D341Med (cell line): ENCODE results near the gene CLEC19A.
"Not testable (repeated sequence)": the region's sequence is repeated elsewhere in the genome, so short reads cannot be mapped to it uniquely, and the experiment has no call there.

ENCODE experiments used
- DNase-seq: peaks from one replicate; pipeline ENCODE4 v3.0.0; 2012; ENCODE audit warnings: low spot score

Gene CLEC19A

DNA sequence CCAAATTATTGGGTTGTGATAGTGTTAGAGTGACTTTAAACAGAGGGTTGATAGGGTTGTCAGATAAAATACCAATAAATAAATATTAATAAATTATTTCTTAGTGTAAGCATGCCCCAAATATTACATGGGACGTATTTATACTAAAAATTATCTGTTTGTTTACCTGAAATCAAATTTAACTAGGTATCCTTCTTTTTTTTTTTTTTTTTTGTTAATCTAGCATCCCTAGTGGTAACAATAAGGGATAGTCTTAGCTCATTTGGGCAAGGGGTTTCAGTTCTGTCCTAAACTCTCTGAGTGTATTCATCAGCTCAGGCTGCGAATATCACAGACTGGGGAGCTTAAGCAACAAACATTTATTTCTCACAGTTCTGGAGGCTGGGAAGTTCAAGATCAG is 1.3 kb downstream of the CLEC19A start:
- DNase-seq = no peak

DNA sequence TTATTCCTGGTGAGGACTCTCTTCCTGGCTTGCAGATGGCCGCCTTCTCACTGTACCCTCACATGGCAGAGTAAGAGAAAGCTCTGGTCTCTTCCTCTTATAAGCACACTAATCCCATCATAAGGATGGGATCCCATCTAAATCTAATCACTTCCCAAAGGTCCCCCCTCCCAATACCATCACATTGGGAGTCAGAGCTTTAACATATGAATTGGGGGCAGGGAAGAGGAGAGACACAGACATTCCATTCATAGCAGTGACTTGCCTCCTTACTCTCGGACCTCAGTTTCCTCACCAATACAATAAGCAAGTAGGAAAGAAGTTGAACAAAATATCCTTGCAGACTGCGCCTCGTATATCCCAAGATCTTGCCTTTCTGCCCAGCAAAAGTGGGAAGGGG is 1.7 kb downstream of the CLEC19A start:
- DNase-seq = no peak

- DNase-seq = no peak
Measured at GRCh38 chr16:19288872-19289799, 3.6 kb downstream of the CLEC19A start.

- DNase-seq = no peak
Measured at GRCh38 chr16:19289811-19290485, 4.4 kb downstream of the CLEC19A start.

DNA sequence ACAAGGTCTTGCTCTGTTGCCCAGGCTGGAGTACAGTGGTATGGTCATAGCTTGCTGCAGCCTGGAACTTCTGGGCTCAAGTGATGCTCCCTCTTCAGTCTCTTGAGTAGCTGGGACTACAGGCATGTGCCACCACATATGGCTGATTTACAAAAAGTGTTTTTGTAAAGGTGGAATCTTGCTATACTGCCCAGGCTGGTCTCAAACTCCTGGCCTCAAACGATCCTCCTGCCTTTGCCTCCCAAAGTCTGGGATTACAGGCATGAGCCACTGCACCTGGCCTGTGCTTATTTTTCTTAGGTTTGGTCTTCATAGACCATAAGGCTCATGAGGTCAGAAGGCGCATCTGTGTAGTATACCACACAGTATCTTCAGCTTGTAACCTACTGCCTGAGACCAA is 5.3 kb downstream of the CLEC19A start:
- no peak for DNase-seq

DNA sequence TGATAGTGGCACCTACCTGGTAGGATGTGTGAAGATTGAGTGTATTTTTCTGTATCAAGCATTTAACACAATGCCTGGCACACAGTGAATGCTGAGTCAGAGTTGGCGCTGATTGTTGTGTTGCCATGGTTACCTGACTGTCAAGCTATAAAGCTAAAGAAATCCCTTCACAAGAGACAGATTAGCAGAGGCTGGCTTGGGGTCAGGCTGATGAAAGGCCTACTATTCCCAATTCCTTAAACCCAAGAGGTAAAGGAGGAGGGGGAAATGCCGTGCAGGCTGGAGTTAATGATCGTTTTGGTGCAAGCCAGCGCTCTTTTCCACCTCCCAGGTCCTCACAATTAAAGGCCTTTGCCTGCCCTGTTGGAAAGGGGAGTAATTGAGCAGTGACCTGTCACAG is 5.9 kb downstream of the CLEC19A start:
- no peak for DNase-seq

DNA sequence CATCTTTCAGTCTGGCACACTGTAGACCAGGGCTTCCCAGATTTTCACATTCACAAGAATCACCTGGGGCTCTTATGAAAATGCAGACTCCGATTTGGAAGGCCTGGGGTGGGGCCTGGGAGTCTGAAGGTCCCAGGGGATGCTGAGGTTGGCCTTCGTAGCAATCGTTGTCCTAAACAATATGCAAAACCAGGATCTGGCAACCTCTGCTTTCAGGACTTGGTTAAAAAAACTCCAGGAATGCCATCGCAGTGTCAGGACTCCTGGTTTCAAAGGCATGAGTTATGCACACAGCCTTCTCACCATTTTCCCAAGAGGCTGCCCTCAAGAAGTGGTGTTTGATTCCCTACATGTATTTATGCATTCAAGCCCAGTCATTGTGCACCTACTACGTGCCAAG is 6.7 kb downstream of the CLEC19A start:
- DNase-seq = no peak

DNA sequence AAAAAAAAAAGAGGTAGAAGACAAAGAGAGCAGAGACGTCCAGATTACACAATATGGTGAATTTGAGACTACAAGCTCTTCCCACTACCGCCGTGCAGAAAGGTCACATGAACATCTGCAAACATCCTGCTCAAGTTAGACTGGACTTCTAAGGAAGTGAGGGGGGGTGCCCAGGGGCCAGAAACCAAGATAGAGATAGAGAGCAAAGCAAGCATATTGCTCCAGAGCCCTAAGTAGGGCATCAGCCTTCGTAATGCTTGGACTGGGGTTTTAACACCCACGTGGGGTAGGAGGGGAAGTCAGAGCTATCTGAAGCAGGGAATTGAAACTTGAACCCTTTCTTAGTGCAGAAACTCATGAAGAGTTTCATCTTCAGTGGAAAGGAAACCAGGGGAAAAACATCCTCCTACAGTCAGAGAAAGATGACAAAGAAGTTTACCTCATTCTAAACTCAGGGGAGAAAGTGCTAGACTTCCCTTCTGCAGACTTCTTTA is 8.7 kb downstream of the CLEC19A start:
- DNase-seq = no peak

DNA sequence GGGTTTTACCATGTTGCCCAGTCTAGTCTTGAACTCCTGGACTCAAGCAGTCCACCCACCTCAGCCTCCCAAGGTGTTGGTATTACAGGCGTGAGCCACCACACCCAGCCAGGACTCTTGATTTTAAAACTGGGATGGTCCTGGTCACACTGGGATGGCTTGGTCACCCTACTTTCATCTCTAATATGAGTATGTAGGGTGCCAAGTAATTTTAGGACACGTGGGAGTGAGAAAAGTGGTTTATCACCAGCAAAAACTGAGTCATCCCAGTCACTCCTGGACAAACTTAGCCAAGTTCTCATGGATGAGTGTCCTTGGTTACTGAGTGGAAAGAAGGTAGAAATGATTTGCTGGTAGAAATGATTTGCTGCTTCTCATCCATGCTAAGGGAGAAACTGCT is 9.9 kb downstream of the CLEC19A start:
- no peak for DNase-seq

DNA sequence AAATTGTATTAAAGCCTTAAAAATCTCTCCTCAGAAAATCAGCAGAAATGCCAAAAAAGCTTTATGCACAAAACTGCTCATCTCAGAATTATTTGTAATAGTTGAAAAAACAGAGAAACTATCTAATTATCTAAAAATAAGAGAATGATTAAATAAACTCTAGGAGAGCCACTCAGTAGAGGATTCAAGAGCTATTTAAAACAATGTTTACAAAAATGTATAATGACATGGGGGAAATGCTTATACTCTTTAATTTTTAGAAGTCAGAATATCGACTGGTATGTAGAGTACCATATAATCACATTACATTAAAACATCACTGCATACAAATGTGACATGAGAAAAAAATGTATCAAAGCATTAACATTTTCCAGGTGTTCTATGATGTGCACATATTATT is 11.9 kb downstream of the CLEC19A start:
- DNase-seq = no peak

DNA sequence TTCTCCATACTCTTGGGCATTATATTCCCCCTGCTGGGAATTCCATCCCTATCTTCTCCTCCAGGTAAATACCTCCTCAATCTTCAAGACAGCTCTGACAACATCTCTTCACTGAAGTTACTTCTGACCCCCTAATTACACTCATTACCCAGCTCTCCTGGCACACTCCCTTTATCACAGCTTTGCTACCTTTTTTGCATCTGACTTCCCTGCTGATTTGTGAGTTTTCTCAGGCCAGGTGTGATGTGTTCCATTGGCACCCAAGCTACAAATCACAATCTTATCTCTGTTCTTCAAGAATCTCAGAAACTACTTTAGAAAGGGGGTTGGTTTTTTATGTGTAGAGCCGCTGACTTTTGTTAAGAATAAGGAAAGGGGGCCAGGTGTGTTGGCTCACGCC is 14.0 kb downstream of the CLEC19A start:
- DNase-seq = no peak

- DNase-seq = no peak
Measured at GRCh38 chr16:19301931-19302330, 16.4 kb downstream of the CLEC19A start.

DNA sequence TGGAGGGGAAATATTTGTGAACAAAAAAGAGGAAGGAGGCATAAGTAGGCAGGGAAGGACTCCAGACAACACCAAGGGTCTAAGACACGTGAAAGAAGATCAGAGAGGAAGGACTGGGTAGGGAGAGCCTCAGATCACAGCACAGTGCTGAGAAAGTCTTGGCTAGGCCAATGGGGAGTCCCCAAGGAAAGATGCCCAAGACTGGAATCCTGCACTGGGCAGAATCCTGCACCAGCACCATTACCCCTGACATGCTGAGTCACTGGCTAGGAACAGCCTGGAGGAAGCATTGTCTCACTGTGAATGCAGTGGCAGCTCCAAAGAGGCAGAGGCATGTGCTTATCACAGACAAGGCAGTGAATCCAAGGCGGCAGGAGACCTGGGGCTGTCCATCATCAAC is 19.2 kb downstream of the CLEC19A start:
- DNase-seq = no peak

DNA sequence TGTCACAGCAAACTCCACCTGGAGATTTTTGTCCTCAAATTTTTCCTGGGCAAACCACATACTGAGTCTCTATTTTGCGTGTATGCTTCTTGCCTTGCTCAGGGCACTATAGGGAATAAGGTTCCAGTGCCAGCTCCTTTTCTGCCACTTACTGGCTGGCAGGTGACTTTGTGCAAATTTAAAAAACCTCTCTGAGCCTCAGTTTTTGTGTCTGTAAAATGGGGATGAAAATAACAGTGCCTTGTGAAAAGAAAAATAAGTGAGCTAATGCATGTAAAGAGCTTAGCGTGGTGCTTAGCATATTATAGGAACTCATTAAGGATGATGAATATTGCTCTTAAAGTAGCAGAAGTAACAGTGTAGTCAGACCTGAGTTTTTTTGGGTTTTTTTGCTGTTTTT is 19.9 kb downstream of the CLEC19A start:
- no peak for DNase-seq

DNA sequence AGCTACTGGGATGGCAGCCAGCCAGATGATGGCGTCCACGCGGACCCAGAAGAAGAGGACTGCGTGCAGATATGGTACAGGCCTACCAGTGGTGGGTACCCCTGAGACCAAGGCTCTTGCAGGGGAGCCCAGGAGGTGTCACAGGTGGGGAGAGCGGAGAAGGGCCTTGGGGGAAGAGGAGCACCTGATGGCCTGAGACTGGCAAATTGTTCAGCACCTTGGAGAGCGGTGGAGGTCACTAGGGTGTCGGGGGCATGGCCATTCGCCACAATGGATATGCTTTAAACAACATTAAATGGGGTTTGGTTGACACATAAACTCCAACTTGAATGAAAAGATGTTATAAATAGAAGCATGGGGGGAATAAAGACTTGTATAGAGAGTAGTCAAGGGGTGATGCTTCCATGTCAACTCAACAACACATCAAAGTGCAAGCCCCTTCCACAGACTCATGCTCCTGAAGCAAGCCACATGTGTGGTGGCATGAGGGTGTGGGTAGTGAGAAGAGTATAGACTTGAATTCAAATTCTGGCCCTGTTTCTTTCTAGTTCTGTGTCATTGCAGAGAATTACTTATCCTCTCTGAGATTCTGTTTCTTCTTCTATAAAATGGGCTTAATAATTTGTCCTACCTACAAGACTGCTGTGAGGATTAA is 22.2 kb downstream of the CLEC19A start:
- DNase-seq = no peak

- DNase-seq = no peak
Measured at GRCh38 chr16:19308392-19308791, 22.9 kb downstream of the CLEC19A start.

DNA sequence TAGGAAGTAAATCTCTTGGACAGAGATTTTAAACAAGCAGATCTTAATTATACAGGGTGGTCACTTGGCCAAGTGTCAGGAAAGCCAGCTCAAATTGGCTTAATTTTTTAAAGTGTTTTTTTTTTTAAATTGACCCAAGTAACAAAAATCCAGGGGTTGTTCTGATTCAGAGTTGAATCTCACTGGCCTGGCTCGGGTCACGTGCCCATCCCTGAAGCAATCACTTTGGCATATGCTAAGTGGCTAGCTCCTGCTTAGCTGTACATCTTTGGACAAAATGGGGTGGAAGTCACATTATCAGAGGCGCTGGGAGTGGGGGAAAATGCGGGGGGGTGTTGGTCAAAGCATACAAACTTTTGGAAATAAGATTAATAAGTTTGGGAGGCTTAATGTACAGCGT is 23.6 kb downstream of the CLEC19A start:
- DNase-seq = no peak

DNA sequence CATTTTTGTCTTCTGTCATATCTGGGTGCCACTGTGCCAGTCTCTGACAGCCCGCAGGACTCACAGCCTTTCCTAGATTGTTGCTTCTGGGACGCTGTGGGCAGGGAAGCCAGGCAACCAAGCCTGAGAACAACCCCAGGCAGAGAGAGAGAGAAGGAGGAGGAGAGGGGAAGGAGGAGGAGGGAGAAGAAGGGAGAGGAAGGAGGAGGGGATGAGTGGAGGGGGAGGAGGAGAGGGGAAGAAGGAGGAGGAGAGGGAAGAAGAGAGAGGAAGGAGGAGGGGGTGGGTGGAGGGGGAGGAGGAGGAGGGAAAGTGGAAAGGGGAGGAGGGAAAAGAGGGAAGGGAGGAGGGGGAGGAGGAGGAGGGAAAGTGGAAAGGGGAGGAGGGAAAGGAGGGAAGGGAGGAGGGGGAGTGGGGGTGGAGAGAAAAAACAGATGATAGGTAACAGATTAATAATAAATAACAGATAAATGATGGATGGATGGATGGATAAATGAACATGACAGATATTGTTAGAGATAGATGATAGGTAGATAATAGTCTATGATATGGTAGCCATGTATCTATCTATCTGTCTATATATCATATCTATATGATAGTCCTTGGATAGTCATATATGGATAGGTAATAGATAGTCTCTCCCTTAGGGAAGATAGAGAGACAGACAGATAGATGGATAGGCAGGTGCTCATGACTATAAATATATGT is 29.3 kb downstream of the CLEC19A start:
- no peak for DNase-seq

- DNase-seq = no peak
Measured at GRCh38 chr16:19315889-19316433, 30.4 kb downstream of the CLEC19A start.

GRCh38 chr16:19316846-19317245 is 31.3 kb downstream of the CLEC19A start:
- DNase-seq = no peak

DNA sequence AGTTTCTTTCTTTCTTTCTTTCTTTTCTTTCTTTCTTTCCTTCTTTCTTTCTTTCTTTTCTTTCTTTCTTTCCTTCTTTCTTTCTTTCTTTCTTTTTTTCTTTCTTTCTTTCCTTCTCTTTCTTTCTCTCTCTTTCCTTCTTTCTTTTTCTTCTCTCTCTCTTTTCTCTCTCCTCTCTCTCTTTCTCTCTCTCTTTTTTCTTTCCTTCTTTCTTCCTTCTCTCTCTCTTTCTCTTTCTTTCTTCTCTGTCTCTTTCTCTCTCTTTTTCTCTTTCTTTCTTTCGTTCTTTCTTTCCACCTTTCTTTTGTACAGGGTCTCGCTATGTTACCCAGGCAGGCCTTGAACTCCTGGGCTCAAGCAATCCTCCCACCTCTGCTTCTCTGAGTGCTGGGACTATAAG is 35.7 kb downstream of the CLEC19A start:
- DNase-seq = not testable (repeated sequence)

DNA sequence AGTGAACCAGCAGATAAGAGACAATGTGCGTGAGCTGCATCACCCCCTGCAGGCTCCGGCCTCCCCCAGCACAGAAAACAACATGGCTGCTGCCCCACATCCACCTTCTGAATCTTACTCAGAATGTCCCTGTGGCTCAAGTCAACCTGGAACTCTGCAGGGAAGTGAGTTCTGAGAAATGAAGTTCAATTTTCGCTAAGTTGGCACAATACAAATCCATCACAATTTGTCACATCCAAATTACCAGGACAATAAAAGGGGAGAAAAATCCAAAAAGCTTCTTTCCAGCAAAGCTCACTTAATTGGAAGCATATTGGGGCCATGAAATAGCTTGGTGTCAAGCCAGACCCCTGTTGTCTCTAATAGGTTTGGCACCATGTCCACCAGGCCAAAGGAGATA is 38.1 kb downstream of the CLEC19A start:
- no peak for DNase-seq
